ENCODE data around the gene C22orf23.

GRCh38 chr22:37996079-37996478 is 42.7 kb upstream of the C22orf23 start:
- TF ChIP-seq ATF3 (CRISPR knock-in tag; IDR thresholded peaks at IDR 0.05) (no peak), MAX (IDR thresholded peaks at IDR 0.05) (no peak), ZNF746 (CRISPR knock-in tag; IDR thresholded peaks at IDR 0.05) (no peak), ZFP36 (IDR thresholded peaks at IDR 0.05; ENCODE audit: borderline replicate concordance, low read depth, low read length, partially characterized antibody) (no peak), ZFP1 (CRISPR knock-in tag; IDR thresholded peaks at IDR 0.05) (no peak), RBM39 (IDR thresholded peaks at IDR 0.05; ENCODE audit: low read depth, low read length, poor library complexity, severe bottlenecking) (no peak), ZNF224 (CRISPR knock-in tag; IDR thresholded peaks at IDR 0.05) (no peak), ZNF367 (CRISPR knock-in tag; IDR thresholded peaks at IDR 0.05; ENCODE audit: borderline replicate concordance) (no peak), CHD2 (IDR thresholded peaks at IDR 0.05; ENCODE audit: low read depth, low read length) (no peak), EP300 (IDR thresholded peaks at IDR 0.05; ENCODE audit: low read depth in 2 of 2, low read length in 2 of 2) (no peak), EP300 (CRISPR knock-in tag; IDR thresholded peaks at IDR 0.05; ENCODE audit: borderline replicate concordance) (no peak), NBN (conservative IDR thresholded peaks at IDR 0.05) (no peak), SIN3A (IDR thresholded peaks at IDR 0.05; ENCODE audit: borderline replicate concordance, low read depth, low read length) (no peak), NCOA1 (CRISPR knock-in tag; IDR thresholded peaks at IDR 0.05) (no peak)

All from HepG2 (cell line).